NCI-H1105 treated with DMSO at 0.1 percent for 48 hours (cell line): ENCODE data around the gene LGALS7.

Experiments used
- DNase-seq: peaks from one replicate; lab custom pipeline; 2025; lab: John Stamatoyannopoulos, UW

The LGALS7 gene

GRCh38 chr19:38737921-38738737, 35.2 kb downstream of the LGALS7 start:
- DNase-seq: no peak

- DNase-seq: no peak
These were observed 35.9 kb downstream of the LGALS7 start for GRCh38 chr19:38737281-38737865.

GRCh38 chr19:38736413-38737280, 36.7 kb downstream of the LGALS7 start:
- no peak for DNase-seq

GRCh38 chr19:38736036-38736412, 37.3 kb downstream of the LGALS7 start:
- DNase-seq: peak; percentile 38

GRCh38 chr19:38735257-38735686, 38.0 kb downstream of the LGALS7 start:
- DNase-seq: peak; percentile 47

- no peak for DNase-seq
These were observed 38.7 kb downstream of the LGALS7 start for GRCh38 chr19:38734426-38735256.

- DNase-seq: no peak
These were observed 39.2 kb downstream of the LGALS7 start for GRCh38 chr19:38734176-38734425.

GRCh38 chr19:38733493-38734175, 39.7 kb downstream of the LGALS7 start:
- no peak for DNase-seq

GRCh38 chr19:38733241-38733492, 40.1 kb downstream of the LGALS7 start:
- DNase-seq: no peak

- no peak for DNase-seq
These were observed 41.5 kb downstream of the LGALS7 start for GRCh38 chr19:38731654-38732301.

- DNase-seq: no peak
These were observed 42.4 kb downstream of the LGALS7 start for GRCh38 chr19:38730731-38731589.

GRCh38 chr19:38730470-38730730, 42.9 kb downstream of the LGALS7 start:
- DNase-seq: no peak

GRCh38 chr19:38729653-38730469, 43.5 kb downstream of the LGALS7 start:
- peak; percentile 29 for DNase-seq

GRCh38 chr19:38728752-38729541, 44.4 kb downstream of the LGALS7 start:
- no peak for DNase-seq

GRCh38 chr19:38727868-38728660, 45.3 kb downstream of the LGALS7 start:
- no peak for DNase-seq

- no peak for DNase-seq
These were observed 45.9 kb downstream of the LGALS7 start for GRCh38 chr19:38727306-38727867.

- no peak for DNase-seq
These were observed 46.5 kb downstream of the LGALS7 start for GRCh38 chr19:38726761-38727301.
